IPS-18c (cell line): Measurements from ENCODE around the gene SDHAF2.

ENCODE experiments used
- H3K4me3 ChIP-seq: 2 replicates; pipeline ENCODE4 v1.7.0; 2013; ENCODE audit warnings: low read depth, mild to moderate bottlenecking, low read length, moderate library complexity; ENCODE audit not compliant: insufficient read depth
- H3K9me3 ChIP-seq: one replicate; pipeline ENCODE4 v1.6.1; 2013; ENCODE audit warnings: mild to moderate bottlenecking, low read length, moderate library complexity; ENCODE audit not compliant: control insufficient read depth, insufficient read depth

SDHAF2 gene

DNA sequence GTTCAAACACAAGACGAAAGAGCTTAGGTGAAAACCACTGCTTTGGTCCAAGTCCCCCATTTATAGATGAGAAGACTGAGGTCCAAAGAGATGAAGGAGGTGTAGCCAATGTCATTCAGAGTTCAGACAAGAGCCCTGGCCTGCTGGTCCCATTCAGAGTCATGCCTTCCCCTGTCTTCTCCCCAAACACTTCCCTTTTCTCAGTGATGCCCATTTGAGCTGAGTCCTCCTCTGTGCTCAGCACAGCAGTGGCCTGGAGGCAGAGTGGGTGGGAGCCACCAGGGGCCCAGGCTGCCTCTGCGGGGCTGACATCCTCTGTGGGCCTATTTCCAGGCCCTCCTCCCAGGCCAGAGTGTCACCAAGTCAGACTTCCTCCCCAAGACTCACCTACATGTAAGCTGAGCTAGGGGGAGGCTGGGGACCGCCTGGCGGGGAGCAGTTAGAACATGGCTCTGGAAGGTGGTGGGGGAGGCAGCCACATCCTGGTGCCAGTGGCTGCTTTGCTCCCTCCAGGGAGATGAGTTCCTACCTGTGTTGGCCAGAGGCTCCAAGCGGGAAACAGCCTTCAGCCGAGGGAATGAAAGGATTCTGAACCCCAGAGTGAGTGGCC lies 56.2 kb downstream of the SDHAF2 start:
- peaks cover 2% of the 10 kb centered on the region for H3K9me3 ChIP-seq
- H3K4me3 ChIP-seq, result no peak overlapping the region

DNA sequence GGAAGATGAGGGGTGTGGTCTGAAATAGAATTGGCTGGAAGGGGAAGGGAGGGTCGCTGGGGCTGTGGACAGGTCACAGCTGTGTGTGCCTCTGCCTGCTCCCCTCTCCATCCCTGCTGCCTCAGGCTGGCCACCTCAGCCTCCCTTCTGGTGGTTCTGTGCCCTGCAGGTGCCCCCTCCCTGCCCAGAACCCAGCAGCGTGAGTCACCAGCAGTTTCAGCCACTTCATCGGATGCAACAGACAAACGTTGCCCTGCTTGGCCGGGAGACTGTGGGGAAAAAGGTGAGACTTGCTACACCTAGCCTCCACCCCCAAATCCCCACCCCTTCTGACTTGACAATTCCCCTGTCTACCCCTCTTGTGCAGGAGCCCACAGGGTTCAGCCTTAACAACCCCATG lies 56.9 kb downstream of the SDHAF2 start:
- H3K4me3 ChIP-seq, result no peak overlapping the region
- H3K9me3 ChIP-seq, result peaks cover 2% of the 10 kb centered on the region

DNA sequence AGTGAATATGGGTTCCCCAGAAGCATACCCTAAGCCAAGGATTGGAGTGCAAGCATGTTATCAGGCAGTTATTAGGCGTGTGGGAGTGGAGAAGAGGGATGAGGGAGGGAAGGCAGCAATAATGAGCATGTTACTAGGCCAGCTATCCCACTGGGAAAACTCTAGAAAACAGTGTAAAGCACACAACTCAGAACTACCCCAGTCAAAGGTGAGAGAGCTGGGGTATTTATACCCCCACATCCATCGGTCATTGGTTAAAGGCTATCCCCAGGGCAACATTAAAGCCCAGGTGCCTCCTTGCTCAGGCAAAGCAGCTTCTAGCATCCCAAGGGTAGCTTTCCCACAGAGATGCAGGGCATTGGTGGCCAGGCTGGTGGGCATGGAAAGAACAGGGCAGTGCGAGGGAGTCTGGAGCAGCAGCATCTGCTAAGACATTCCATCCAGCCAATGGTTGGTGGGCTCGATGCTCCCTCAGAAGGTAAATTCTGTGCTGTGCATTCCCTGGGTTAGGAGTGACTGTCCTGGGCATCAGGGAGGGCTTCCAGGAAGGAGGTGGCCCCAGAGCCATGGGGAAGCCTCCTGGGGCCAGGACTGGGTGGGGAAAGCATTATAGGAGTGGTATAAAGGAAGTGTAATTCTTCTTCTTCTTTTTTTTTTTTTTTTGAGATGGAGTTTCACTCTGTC lies 57.6 kb downstream of the SDHAF2 start:
- peaks cover 2% of the 10 kb centered on the region for H3K9me3 ChIP-seq

DNA sequence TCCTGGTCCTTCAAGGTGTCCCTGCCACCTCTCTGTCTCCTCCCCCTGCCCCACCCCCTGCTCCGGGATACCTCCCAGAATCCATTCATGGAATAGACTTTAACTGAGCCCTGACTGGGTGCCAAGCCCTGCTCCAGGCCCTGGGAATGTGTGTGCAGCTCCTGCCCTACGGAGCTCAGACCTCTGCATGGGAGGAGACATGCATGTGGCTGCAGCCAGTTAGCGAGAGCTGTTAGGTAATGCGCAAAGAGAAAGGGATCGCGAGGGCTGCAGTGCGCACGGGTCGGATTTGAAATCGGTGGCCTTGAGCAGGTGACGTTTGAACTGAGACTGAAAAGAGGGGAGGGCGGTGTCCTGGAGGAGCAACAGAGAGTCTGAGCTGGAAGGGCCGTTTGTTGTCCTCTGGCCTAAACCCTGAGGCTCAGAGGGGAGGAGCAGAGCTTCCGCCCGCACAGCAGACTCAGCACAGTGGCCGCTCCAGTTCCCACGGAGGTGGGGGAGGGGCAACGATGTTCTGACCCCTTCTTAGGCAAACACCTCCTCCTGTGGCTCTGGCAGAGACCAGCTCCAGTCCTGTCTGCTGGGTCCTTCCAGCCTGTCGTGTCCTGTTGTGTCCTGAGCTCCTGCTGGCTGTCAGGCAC lies 58.8 kb downstream of the SDHAF2 start:
- Histone ChIP-seq H3K9me3 (peaks cover 2% of the 10 kb centered on the region), H3K4me3 (no peak overlapping the region)

More for the DNA sequence above, 57.6 kb downstream of the SDHAF2 start:
- no peak overlapping the region for H3K4me3 ChIP-seq

DNA sequence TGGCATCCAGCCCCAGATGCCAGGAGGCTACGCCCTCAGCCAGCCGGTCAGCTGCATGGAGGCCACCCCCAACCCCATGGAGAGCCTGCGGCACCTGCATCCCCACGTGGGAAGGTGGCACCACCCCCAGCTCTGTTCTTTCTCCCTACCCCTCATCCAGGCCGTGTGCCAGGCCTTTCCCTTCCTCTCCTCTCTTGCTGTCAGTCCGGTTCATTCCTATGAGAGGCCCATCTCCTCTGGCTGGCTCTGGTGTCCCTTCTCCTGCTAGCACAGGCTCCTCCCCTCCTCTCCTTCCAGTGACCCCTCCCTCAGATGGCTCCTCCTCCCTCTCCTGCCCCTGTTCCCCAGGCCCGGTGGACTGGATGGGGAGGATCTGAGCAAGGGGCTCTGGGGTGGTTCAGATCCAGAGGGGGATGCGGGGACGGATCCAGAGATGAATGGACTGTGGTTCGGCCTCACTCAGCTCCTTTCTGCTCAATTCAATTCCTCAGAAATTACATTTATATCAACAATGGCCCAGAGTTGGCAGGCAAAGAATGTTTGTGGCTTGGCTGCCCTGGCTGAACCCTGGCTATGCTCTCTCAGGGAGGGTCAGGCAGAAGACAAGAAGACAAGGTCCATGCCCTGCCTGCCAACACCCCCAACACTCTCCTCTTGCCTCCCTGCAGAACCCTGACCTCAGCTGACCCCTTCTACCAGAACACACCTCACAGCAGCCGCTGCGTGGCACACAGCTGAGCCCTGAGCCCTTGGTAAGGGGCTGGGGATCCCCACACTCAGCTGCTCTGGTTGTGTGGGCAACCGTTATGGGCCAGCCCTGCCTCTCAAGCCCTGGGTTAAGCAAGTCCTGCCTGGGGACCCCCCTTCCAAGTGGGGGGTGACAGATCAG lies 60.2 kb downstream of the SDHAF2 start:
- Histone ChIP-seq H3K9me3 (peaks cover under 1% of the 10 kb centered on the region), H3K4me3 (no peak overlapping the region)

DNA sequence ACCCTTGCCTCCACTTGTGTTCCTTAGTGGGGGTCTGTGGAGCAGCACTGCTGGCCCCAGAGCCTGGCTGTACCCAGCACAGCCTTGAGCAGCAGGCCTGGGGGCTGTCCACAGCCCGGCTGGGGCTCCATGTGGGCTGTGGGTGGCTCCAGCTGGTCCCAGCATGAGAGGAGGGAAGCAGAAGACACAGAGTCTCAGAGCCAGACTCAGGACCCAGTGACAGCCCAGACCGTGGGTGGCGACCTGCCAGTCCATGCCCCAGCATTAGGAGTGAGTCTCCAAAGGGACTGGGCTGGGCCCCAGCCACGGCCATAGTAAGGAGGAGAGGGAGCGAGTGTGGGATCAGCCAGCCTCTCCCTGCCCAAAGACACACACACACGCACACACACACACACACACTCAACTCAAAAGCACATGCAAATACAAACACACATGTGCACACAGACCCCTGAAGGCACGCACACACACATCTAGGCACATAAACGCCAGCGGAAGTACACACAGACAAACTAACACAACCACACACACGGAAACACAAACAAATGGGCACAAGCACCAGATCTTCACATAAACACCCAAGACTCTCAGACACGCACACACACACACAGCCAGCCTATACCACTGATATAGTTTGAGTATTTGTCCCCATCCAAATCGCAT lies 61.9 kb downstream of the SDHAF2 start:
- Histone ChIP-seq H3K4me3 (no peak overlapping the region), H3K9me3 (no peaks in the 10 kb centered on the region)

DNA sequence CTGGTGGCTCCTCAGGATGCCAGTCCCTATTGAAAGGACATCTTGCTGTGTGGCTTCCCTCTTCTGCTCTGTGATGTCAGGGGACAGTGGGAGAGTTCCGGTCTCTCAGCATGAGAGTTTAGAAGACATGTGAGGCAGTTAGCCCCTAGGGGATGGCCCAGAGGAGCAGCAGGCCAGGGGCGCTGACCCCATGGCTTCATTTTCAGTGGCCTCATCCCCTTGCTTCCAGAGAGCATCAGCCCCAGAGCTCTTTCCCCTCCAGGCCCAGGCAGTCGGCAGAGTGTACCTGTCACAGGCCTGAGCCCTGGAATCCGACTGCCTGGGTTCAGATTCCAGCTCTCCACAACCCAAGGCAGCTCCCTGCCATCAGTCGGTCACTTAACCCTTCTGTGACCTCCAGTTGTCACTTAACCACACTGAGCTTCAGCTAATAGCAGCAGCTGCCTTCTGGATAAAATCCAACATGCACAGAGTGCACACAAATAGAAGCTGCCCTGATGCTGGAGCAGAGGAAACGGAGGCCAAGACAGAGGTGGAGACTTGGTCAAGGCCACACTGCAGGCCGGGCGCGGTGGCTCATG lies 64.5 kb downstream of the SDHAF2 start:
- H3K4me3 ChIP-seq, result no peak overlapping the region

DNA sequence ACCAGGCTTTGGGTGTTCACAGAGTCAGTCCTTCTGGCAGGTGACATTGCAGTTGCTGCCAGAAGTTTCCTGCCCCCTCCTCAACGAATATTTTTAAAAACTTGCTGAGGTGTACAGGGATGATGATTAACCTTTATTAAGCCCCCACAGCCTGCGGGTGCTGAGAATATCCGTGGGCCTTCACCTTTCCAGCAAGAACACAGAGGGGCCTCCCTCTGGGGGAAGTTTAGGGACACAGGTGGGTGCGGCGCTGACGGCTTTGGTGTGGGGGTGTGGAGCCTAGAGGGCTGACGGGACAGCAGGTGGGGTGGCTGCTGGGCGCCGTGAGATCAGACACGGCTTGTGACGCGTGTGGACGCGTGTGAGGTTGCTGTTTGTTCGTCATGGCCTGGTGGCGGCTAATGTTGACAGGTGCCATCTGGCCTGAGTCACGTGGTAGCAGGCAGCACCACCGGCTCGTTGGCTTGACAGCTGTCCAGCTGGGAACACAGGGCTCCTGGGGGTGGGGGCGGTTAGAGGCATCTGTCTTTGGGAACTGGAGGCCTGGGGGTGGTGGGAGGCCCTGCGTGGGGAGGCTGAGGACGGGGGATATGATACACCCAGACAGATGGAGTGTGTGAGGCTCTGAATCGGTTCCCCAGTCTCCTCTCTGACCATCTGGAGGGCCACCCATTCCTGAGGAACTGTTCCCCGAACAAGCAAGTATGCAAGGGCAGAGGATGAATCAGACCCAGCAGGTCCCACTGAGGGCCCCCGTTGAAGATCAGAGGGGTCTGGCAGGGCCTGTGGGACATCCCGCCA lies 66.1 kb downstream of the SDHAF2 start:
- H3K4me3 ChIP-seq, result no peak overlapping the region
- no peaks in the 10 kb centered on the region for H3K9me3 ChIP-seq

More for the DNA sequence above, 64.5 kb downstream of the SDHAF2 start:
- no peaks in the 10 kb centered on the region for H3K9me3 ChIP-seq
